B cell (primary cell): Measurements from ENCODE around the gene ZMYND8. TPM values are rescaled to one million over a fixed set of nuclear protein-coding genes. Genes with fewer than 3 reads are reported as not detected.

ENCODE experiments used
- ATAC-seq: fragments of 200-7000 bp; cut with Tn5 transposase; one replicate; pipeline ENCODE4 v1.10.0; 2021; ENCODE audit warnings: low read depth, mild to moderate bottlenecking, moderate number of reproducible peaks, moderate library complexity
- CTCF ChIA-PET: fragments of 350-600 bp; sonication (Branson Sonifier 250); formaldehyde crosslinking; loops from one replicate; lab custom pipeline; 2021; ENCODE audit warnings: antibody characterized with exemption, inconsistent platforms; lab: Charles Lee
- POLR2A ChIA-PET: fragments of 350-600 bp; sonication (Branson Sonifier 250); formaldehyde crosslinking; loops from one replicate; lab custom pipeline; 2021; ENCODE audit warnings: antibody characterized with exemption; lab: Charles Lee
- DNase-seq: peaks from one replicate; pipeline ENCODE4 v3.0.0; 2013
- H2AFZ ChIP-seq: 2 replicates; pipeline ENCODE4 v1.6.1; 2012; ENCODE audit warnings: mild to moderate bottlenecking, low read depth, low read length; ENCODE audit not compliant: insufficient read depth, poor library complexity, severe bottlenecking
- H3K27ac ChIP-seq, 2 donors: 1 replicate in 1 of 2; 2 replicates in 1 of 2; pipeline ENCODE4 v1.5.1; 2012 to 2013; ENCODE audit warnings: low read length in 2 of 2, mild to moderate bottlenecking in 2 of 2, moderate library complexity in 1 of 2
- H3K27me3 ChIP-seq, 4 experiments: fragments of 200-600 bp in 1 of 4; sonication (generic) in 1 of 4; replicated peaks in 1 of 4; 1 replicate in 2 of 4; 2 replicates in 2 of 4; pipeline versions ENCODE4 v1.6.1 to v1.7.0; 2013 to 2016; ENCODE audit warnings: low read length in 3 of 4, mild to moderate bottlenecking in 2 of 4, mixed read lengths in 1 of 4, moderate library complexity in 1 of 4; ENCODE audit not compliant: insufficient read depth in 4 of 4, control insufficient read depth in 3 of 4; ENCODE audit errors: control extremely low read depth in 1 of 4
- H3K36me3 ChIP-seq, 2 experiments: replicated peaks in 1 of 2; 1 replicate in 1 of 2; 2 replicates in 1 of 2; pipeline versions ENCODE4 v1.6.1 to v1.7.1; 2013; ENCODE audit warnings: low read length in 1 of 2; ENCODE audit not compliant: insufficient read depth in 2 of 2, control insufficient read depth in 1 of 2; ENCODE audit errors: control extremely low read depth in 1 of 2, extremely low read depth in 1 of 2
- H3K4me1 ChIP-seq, 2 donors: fragments of 200-600 bp in 1 of 2; sonication (generic) in 1 of 2; 1 replicate in 1 of 2; 2 replicates in 1 of 2; pipeline versions ENCODE4 v1.5.1 to v1.6.1; 2013 to 2017; ENCODE audit warnings: low read length in 2 of 2; ENCODE audit not compliant: control insufficient read depth in 2 of 2, insufficient read depth in 2 of 2
- H3K4me2 ChIP-seq: replicated peaks from 2 replicates; pipeline ENCODE3; 2012; ENCODE audit warnings: mild to moderate bottlenecking, low read depth, low read length; ENCODE audit not compliant: poor library complexity, severe bottlenecking
- H3K4me3 ChIP-seq, 5 experiments: fragments of 200-600 bp in 1 of 5; sonication (generic) in 1 of 5; 1 replicate in 3 of 5; 2 replicates in 2 of 5; pipeline versions ENCODE4 v1.5.1 to v1.7.0; 2011 to 2016; ENCODE audit warnings: low read length in 4 of 5, mild to moderate bottlenecking in 4 of 5, low read depth in 2 of 5, control low read depth in 1 of 5, moderate library complexity in 1 of 5; ENCODE audit not compliant: insufficient read depth in 1 of 5; ENCODE audit errors: control extremely low read depth in 1 of 5, extremely low read depth in 1 of 5
- H3K79me2 ChIP-seq: fragments of 200-600 bp; sonication (generic); one replicate; pipeline ENCODE4 v1.6.0; 2016; ENCODE audit warnings: low read length; ENCODE audit not compliant: control insufficient read depth, insufficient read depth
- H3K9ac ChIP-seq: fragments of 200-600 bp; sonication (generic); 2 replicates; pipeline ENCODE4 v1.6.1; 2017; ENCODE audit warnings: mild to moderate bottlenecking, low read length, moderate library complexity
- H3K9me3 ChIP-seq, 3 donors: one replicate each; pipeline versions ENCODE4 v1.6.1 to v1.7.1; 2013; ENCODE audit warnings: low read length in 2 of 3; ENCODE audit not compliant: control insufficient read depth in 2 of 3, insufficient read depth in 1 of 3; ENCODE audit errors: control extremely low read depth in 1 of 3
- H4K20me1 ChIP-seq: 2 replicates; pipeline ENCODE4 v1.6.0; 2012; ENCODE audit warnings: mild to moderate bottlenecking, low read length; ENCODE audit not compliant: insufficient read depth, control insufficient read depth, poor library complexity, severe bottlenecking
- H3K27ac Mint-ChIP-seq: one replicate; pipeline ENCODE4 v1.8.0; 2021; ENCODE audit warnings: mixed read lengths
- H3K27me3 Mint-ChIP-seq: one replicate; pipeline ENCODE4 v1.8.0; 2021; ENCODE audit warnings: mixed read lengths
- H3K4me1 Mint-ChIP-seq: one replicate; pipeline ENCODE4 v1.8.0; 2021; ENCODE audit warnings: mixed read lengths
- H3K4me3 Mint-ChIP-seq: one replicate; pipeline ENCODE4 v1.8.0; 2021; ENCODE audit warnings: mixed read lengths
- H3K9me3 Mint-ChIP-seq: one replicate; pipeline ENCODE4 v1.8.0; 2022; ENCODE audit warnings: mixed read lengths; ENCODE audit not compliant: insufficient read depth
- CTCF ChIP-seq: fragments of 200-600 bp; IDR thresholded peaks from one replicate; pipeline ENCODE4 v1.8.0; 2022; ENCODE audit warnings: antibody characterized with exemption, mild to moderate bottlenecking
- EZH2 ChIP-seq: IDR thresholded peaks from 2 replicates; pipeline ENCODE4 v1.6.1; 2012; ENCODE audit warnings: borderline replicate concordance, low read depth, mild to moderate bottlenecking, moderate library complexity, low read length; ENCODE audit not compliant: insufficient read depth, poor library complexity, severe bottlenecking
- WGBS: methylation state at CpG from one replicate; pipeline ENCODE4 v1.1.5; 2013; ENCODE audit warnings: missing lambda C conversion rate; ENCODE audit not compliant: insufficient coverage; 5-methylcytosine and 5-hydroxymethylcytosine counted together
- intact Hi-C: fragments of 100-400 bp; cut with micrococcal nuclease; formaldehyde crosslinking; loops from one replicate; pipeline ENCODE4 v1.10.0; 2022
- polyA plus RNA-seq: library from polyadenylated mRNA; depleted of rRNA; stranded (reverse); fragments of >200 nt; gene quantifications from 2 replicates; pipeline ENCODE4 v1.2.3, GENCODE V29; 2012
- total RNA-seq, 2 donors: library from RNA; stranded (reverse); fragments of 120-200 nt in 1 of 2; gene quantifications; 1 replicate in 1 of 2; 2 replicates in 1 of 2; pipeline versions ENCODE4 v1.2.3 to v1.2.4, GENCODE V29; 2013 to 2022

Gene ZMYND8
- total and polyA plus RNA-seq, 2 donors (not counting 1 experiment from before 2014, with no cell fraction given) = 20.3 to 67.2 TPM

GRCh38 chr20:47311211-47311610 is 45.3 kb downstream of the ZMYND8 start:
- H3K27me3 ChIP-seq = no peaks in the 10 kb centered on the region
- H4K20me1 ChIP-seq = peaks cover 71% of the 10 kb centered on the region
- H3K4me2 ChIP-seq = no peak overlapping the region
- H3K4me3 Mint-ChIP-seq = no peak overlapping the region
- peaks cover 6 to 62% of the 10 kb centered on the region in 2 experiments for H3K36me3 ChIP-seq
- H3K9me3 ChIP-seq = peaks cover 0 to 5% (median 0%) of the 10 kb centered on the region in 3 donors
- POLR2A ChIA-PET = interaction anchor here (0.5 kb wide), 1 partner anchor 42 kb away, joined by 3 read pairs; no protein-coding TSS in a partner anchor
- ATAC-seq (no peak), DNase-seq (no peak)
- TF ChIP-seq EZH2 (no peak), CTCF (no peak)
- intact Hi-C loops = no loop called here
- no peaks in the 10 kb centered on the region for H3K27me3 Mint-ChIP-seq
- WGBS = 98% methylated on average over 5 of the region's 5 CpGs
- H3K4me3 ChIP-seq = no peak overlapping the region
- H3K27ac Mint-ChIP-seq = peak overlapping the region; percentile 0
- H3K79me2 ChIP-seq = peaks cover 100% of the 10 kb centered on the region
- no peak overlapping the region for H2AFZ ChIP-seq
- H3K4me1 Mint-ChIP-seq = peaks cover 20% of the 10 kb centered on the region
- CTCF ChIA-PET = interaction anchor here (0.9 kb wide), 2 partner anchors 38 to 73 kb away, joined by 3 to 4 read pairs; no protein-coding TSS in a partner anchor
- H3K27ac ChIP-seq = no peak overlapping the region
- H3K4me1 ChIP-seq = no peaks in the 10 kb centered on the region
- no peaks in the 10 kb centered on the region for H3K9me3 Mint-ChIP-seq
- no peak overlapping the region for H3K9ac ChIP-seq

GRCh38 chr20:47310729-47311128 is 45.8 kb downstream of the ZMYND8 start:
- H3K9me3 Mint-ChIP-seq = no peaks in the 10 kb centered on the region
- no peaks in the 10 kb centered on the region for H3K27me3 ChIP-seq
- intact Hi-C loops = no loop called here
- H3K4me1 ChIP-seq = no peaks in the 10 kb centered on the region
- H3K36me3 ChIP-seq = peaks cover 7 to 67% of the 10 kb centered on the region in 2 experiments
- H2AFZ ChIP-seq = no peak overlapping the region
- DNase-seq (no peak), ATAC-seq (no peak)
- TF ChIP-seq CTCF (no peak), EZH2 (no peak)
- WGBS = 95% methylated on average over 6 of the region's 8 CpGs
- H3K9ac ChIP-seq = no peak overlapping the region
- H3K4me3 ChIP-seq = no peak overlapping the region
- H3K4me3 Mint-ChIP-seq = no peak overlapping the region
- POLR2A ChIA-PET = interaction anchor here (0.6 to 0.7 kb wide), 2 partner anchors 23 to 1874 kb away, joined by 4 to 7 read pairs; no protein-coding TSS in a partner anchor
- no peaks in the 10 kb centered on the region for H3K27me3 Mint-ChIP-seq
- no peak overlapping the region for H3K27ac ChIP-seq
- H4K20me1 ChIP-seq = peaks cover 71% of the 10 kb centered on the region
- peak overlapping the region; percentile 0 for H3K27ac Mint-ChIP-seq
- peaks cover 100% of the 10 kb centered on the region for H3K79me2 ChIP-seq
- CTCF ChIA-PET = no interaction called here
- H3K4me1 Mint-ChIP-seq = peaks cover 19% of the 10 kb centered on the region
- no peak overlapping the region for H3K4me2 ChIP-seq
- peaks cover 0 to 5% (median 0%) of the 10 kb centered on the region in 3 donors for H3K9me3 ChIP-seq
